IMR-90 (cell line): ENCODE measurements around the gene TMEM61.

Experiments
- BHLHE40 ChIP-seq: fragments of 150-350 bp; IDR thresholded peaks from 2 replicates; pipeline ENCODE4 v1.6.1; 2016; ENCODE audit warnings: mild to moderate bottlenecking, low read depth, low read length
- MAZ ChIP-seq: IDR thresholded peaks from 2 replicates; pipeline ENCODE4 v1.6.1; 2012; ENCODE audit warnings: low read depth, mild to moderate bottlenecking, low read length, improper control_type of control experiment, moderate library complexity, borderline replicate concordance
- MXI1 ChIP-seq: IDR thresholded peaks from 2 replicates; pipeline ENCODE4 v1.6.1; 2012; ENCODE audit warnings: low read depth, mild to moderate bottlenecking, low read length, moderate library complexity, borderline replicate concordance
- POLR2A ChIP-seq: IDR thresholded peaks from 2 replicates; pipeline ENCODE4 v1.6.1; 2012; ENCODE audit warnings: mild to moderate bottlenecking, low read depth, low read length
- RFX5 ChIP-seq: IDR thresholded peaks from 2 replicates; pipeline ENCODE4 v1.8.0; 2012; ENCODE audit warnings: low read depth, mild to moderate bottlenecking, low read length, moderate library complexity
- TF ChIP-seq, protein P1 (sequence below): conservative IDR thresholded peaks from 2 replicates; pipeline ENCODE4 v1.5.1; 2012; ENCODE audit warnings: mild to moderate bottlenecking, low read depth, low read length, improper control_type of control experiment

DNA sequence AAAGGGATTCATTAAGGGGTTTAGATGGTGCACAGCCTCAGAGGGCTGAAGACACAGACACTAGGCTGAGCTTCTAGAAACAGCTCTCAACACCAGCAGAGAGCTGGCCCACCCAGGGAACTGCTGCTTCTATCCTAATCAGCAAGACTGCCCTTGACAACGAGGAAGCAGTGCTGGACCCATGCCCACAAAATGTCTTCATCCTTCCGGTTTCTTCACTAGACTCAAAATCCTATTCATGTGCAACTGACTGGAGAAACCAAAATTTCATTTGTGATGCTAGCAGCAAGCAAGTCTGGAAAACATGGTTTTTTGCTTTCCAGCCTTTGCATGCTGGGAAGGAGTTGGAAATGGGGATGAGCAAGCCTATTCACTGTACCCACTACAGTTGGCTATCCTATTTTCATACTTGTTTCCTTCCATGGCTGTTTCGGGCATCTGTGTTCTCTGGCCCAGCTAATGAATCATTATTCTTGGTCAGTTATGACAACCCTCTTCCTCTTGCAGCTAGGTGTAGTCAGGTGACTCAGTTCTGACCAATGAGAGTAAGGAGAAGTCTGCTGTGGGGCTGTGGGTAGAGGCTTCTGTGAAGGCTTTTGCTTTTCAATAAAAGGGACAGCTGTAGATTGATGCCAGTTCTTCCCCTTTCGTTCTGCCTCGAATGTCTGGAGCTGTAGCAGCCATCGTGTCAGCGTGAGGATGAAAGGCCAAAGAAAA, 14.6 kb upstream of the TMEM61 start:
- TF ChIP-seq, protein P1, sequence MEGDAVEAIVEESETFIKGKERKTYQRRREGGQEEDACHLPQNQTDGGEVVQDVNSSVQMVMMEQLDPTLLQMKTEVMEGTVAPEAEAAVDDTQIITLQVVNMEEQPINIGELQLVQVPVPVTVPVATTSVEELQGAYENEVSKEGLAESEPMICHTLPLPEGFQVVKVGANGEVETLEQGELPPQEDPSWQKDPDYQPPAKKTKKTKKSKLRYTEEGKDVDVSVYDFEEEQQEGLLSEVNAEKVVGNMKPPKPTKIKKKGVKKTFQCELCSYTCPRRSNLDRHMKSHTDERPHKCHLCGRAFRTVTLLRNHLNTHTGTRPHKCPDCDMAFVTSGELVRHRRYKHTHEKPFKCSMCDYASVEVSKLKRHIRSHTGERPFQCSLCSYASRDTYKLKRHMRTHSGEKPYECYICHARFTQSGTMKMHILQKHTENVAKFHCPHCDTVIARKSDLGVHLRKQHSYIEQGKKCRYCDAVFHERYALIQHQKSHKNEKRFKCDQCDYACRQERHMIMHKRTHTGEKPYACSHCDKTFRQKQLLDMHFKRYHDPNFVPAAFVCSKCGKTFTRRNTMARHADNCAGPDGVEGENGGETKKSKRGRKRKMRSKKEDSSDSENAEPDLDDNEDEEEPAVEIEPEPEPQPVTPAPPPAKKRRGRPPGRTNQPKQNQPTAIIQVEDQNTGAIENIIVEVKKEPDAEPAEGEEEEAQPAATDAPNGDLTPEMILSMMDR, result no peak
- TF ChIP-seq RFX5 (no peak), MXI1 (no peak), BHLHE40 (no peak), POLR2A (no peak), MAZ (no peak)
